ENCODE results near the gene PMCH. TPM values are rescaled to one million over a fixed set of nuclear protein-coding genes. Genes with fewer than 3 reads are reported as not detected.
"Not testable (repeated sequence)": the region's sequence is repeated elsewhere in the genome, so short reads cannot be mapped to it uniquely, and the experiment has no call there.

PMCH gene, protein sequence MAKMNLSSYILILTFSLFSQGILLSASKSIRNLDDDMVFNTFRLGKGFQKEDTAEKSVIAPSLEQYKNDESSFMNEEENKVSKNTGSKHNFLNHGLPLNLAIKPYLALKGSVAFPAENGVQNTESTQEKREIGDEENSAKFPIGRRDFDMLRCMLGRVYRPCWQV
- total RNA-seq = not detected
- long read RNA-seq = 0 reads

DNA sequence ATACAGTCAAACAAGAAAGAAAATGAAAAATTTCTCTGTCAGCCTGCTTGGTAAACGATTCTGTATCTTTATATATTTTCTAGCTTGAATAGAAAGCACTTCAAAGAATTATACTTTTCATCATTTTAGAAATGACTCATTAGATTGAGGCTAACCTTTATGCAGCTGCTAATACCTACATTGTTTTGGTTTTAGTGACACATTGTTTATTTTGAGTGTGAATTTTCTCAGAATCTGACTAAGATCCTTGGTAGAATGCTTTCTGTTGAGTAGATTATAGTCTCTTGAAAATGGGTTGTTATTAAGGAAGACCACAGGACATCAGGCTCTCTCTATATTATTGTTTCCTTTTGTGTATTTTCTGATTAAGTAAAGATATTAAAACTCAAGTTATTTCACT lies at the start of gene PMCH:
Gene PMCH, minus strand, starts transcription at position 45 of the 400 bp plus-strand sequence. CDS start 63 bp downstream, outside the sequence.
- WGBS (ENCODE audit: insufficient coverage, low coverage, low lambda C conversion rate, missing lambda C conversion rate) = 80% methylated on average over 1 of the region's 1 CpG

DNA sequence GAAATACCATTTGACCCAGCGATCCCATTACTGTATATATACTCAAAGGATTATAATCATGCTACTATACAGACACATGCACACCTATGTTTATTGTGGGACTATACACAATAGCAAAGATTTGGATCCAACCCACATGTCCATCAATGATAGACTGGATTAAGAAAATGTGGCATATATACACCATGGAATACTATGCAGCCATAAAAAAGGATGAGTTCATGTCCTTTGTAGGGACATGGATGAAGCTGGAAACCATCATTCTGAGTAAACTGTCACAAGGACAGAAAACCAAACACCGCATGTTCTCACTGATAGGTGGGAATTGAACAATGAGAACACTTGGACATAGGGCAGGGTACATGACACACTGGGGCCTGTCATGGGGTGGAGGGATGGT lies 43.2 kb upstream of the PMCH start:
- H3K36me3 ChIP-seq; H3K9me3 ChIP-seq; H3K27ac ChIP-seq; H3K4me3 ChIP-seq; ATAC-seq; H3K4me1 ChIP-seq; H3K27me3 ChIP-seq; DNase-seq; intact Hi-C loops (cut with DNase I): not testable (repeated sequence)
- 83% methylated on average over 2 of the region's 2 CpGs for WGBS (ENCODE audit: insufficient coverage, low coverage, low lambda C conversion rate, missing lambda C conversion rate)

More for the DNA sequence above, at the start of gene PMCH:
- intact Hi-C loops (cut with DNase I) = no loop called here
- H3K4me3 ChIP-seq = no peak within 1 kb of the TSS
- H3K36me3 ChIP-seq = no peaks in the 10 kb centered on the region
- no peaks in the 10 kb centered on the region for H3K9me3 ChIP-seq
- no peaks in the 10 kb centered on the region for H3K27me3 ChIP-seq
- DNase-seq (no peak), ATAC-seq (no peak)
- H3K4me1 ChIP-seq = no peaks in the 10 kb centered on the region
- no peak within 1 kb of the TSS for H3K27ac ChIP-seq
- TF ChIP-seq POLR2A (IDR thresholded peaks at IDR 0.05) = no peak
- TF ChIP-seq, protein P1, sequence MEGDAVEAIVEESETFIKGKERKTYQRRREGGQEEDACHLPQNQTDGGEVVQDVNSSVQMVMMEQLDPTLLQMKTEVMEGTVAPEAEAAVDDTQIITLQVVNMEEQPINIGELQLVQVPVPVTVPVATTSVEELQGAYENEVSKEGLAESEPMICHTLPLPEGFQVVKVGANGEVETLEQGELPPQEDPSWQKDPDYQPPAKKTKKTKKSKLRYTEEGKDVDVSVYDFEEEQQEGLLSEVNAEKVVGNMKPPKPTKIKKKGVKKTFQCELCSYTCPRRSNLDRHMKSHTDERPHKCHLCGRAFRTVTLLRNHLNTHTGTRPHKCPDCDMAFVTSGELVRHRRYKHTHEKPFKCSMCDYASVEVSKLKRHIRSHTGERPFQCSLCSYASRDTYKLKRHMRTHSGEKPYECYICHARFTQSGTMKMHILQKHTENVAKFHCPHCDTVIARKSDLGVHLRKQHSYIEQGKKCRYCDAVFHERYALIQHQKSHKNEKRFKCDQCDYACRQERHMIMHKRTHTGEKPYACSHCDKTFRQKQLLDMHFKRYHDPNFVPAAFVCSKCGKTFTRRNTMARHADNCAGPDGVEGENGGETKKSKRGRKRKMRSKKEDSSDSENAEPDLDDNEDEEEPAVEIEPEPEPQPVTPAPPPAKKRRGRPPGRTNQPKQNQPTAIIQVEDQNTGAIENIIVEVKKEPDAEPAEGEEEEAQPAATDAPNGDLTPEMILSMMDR (IDR thresholded peaks at IDR 0.05) = no peak

DNA sequence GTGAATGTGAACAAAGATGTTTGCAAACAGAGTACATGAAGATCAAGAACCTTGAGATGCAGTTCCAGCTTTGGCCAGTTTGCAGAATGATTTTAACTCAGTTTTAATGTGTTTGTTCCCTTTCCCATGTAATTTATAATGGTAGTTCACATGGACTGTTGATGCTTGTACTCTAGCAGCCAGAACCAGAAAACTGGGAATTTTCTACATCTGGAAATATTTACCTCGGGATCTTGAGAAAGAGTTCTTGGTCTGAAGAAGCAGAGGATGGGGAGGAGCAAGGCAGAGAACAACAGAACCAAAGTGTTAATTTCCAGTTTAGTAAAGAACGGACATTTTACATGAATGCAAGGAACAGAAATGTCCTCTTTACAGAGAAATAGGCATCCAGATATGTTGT lies 37.0 kb upstream of the PMCH start:
- H3K27me3 ChIP-seq = no peaks in the 10 kb centered on the region
- DNase-seq = no peak

DNA sequence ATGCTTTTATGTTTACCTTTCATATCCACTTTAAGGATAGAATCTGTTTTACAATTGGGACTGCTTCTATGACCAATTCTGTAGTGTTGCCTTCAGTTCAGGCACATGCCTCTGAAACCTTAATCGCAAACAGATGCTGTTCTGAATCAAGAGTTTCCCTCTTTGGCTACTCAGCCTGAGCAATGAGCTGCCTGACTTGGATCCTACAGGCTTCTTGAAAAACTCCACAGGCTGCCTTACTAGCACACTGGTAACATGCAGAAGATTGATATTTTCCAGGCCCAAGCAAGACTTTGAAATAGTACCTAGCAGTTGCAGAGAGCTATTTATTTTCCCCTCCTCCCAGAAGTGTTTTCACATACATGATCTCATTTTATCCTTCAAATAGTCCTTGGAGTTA lies 34.8 kb upstream of the PMCH start:
- 80% methylated on average over 1 of the region's 1 CpG for WGBS (ENCODE audit: insufficient coverage, low coverage, low lambda C conversion rate, missing lambda C conversion rate)
- Histone ChIP-seq H3K4me3 (no peak overlapping the region), H3K9me3 (no peaks in the 10 kb centered on the region), H3K27ac (no peak overlapping the region), H3K27me3 (no peaks in the 10 kb centered on the region), H3K4me1 (no peaks in the 10 kb centered on the region), H3K36me3 (no peaks in the 10 kb centered on the region)
- intact Hi-C loops (cut with DNase I) = no loop called here
- ATAC-seq (no peak), DNase-seq (no peak)
- TF ChIP-seq, protein P1 (IDR thresholded peaks at IDR 0.05) = no peak
- TF ChIP-seq POLR2A (IDR thresholded peaks at IDR 0.05) = no peak

More for the DNA sequence above, 37.0 kb upstream of the PMCH start:
- H3K9me3 ChIP-seq = no peaks in the 10 kb centered on the region
- WGBS (ENCODE audit: insufficient coverage, low coverage, low lambda C conversion rate, missing lambda C conversion rate) = 56% methylated on average over 2 of the region's 2 CpGs
- no peak overlapping the region for H3K27ac ChIP-seq
- H3K36me3 ChIP-seq = no peaks in the 10 kb centered on the region
- intact Hi-C loops (cut with DNase I) = no loop called here
- H3K4me1 ChIP-seq = no peaks in the 10 kb centered on the region
- TF ChIP-seq, protein P1 (IDR thresholded peaks at IDR 0.05) = no peak
- no peak for ATAC-seq
- no peak overlapping the region for H3K4me3 ChIP-seq

DNA sequence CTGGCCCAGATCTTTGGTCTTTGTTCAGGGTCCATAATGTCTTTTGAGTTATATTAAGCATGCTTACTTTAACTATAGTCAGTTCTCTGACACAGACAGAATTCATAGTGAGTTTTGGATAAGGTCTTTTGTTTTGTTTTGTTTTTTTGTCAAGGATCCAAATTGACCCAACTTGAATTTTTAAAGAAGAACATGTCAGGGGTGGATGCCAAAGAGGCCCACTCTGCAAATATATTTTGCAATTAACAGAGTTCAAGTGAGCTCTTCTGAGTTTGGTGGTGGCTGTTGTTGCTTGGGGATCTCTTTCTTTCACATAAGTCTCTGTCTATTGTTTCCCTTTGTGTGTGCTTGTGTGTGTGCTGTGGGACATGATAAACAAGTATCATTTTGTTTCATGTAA lies 34.4 kb upstream of the PMCH start:
- Histone ChIP-seq H3K27me3 (no peaks in the 10 kb centered on the region), H3K4me3 (no peak overlapping the region), H3K4me1 (no peaks in the 10 kb centered on the region), H3K9me3 (no peaks in the 10 kb centered on the region), H3K36me3 (no peaks in the 10 kb centered on the region), H3K27ac (no peak overlapping the region)
- no peak for TF ChIP-seq POLR2A (IDR thresholded peaks at IDR 0.05)
- TF ChIP-seq, protein P1 (IDR thresholded peaks at IDR 0.05) = no peak
- intact Hi-C loops (cut with DNase I) = no loop called here
- DNase-seq (no peak), ATAC-seq (no peak)

All from right lobe of liver (tissue), 6 donors.